SU-DHL-6 (cell line): ENCODE data around the gene DOK7.

Experiments
- H2AFZ ChIP-seq: fragments of 200-600 bp; sonication (generic); 2 replicates; pipeline ENCODE4 v1.6.1; 2014; ENCODE audit warnings: low read depth, mild to moderate bottlenecking, moderate library complexity, mixed read lengths, antibody characterized with exemption, low read length; ENCODE audit not compliant: severe bottlenecking
- H3F3A ChIP-seq: fragments of 200-600 bp; shearing (Covaris generic); 2 replicates; pipeline ENCODE4 v1.6.0; 2016; ENCODE audit warnings: antibody characterized with exemption, mild to moderate bottlenecking; ENCODE audit not compliant: insufficient read depth
- H3K27ac ChIP-seq: fragments of 200-600 bp; sonication (generic); 2 replicates; pipeline ENCODE4 v1.5.1; 2016; ENCODE audit warnings: low read depth, mild to moderate bottlenecking, low read length, moderate library complexity, mixed read lengths
- H3K27me3 ChIP-seq: fragments of 200-600 bp; sonication (generic), shearing (Covaris generic); 2 replicates; pipeline ENCODE4 v1.6.0; 2014; ENCODE audit warnings: mild to moderate bottlenecking, low read length
- H3K36me3 ChIP-seq: fragments of 200-600 bp; sonication (generic); 2 replicates; pipeline ENCODE4 v1.6.1; 2014; ENCODE audit warnings: mild to moderate bottlenecking, low read length, mixed read lengths
- H3K4me2 ChIP-seq: fragments of 300-600, 200-600 bp; shearing (Covaris generic), sonication (generic); 2 replicates; pipeline ENCODE4 v1.6.0; 2014; ENCODE audit warnings: low read length, low read depth, mild to moderate bottlenecking; ENCODE audit not compliant: poor library complexity, severe bottlenecking
- H3K4me3 ChIP-seq: fragments of 200-600 bp; sonication (generic); 2 replicates; pipeline ENCODE4 v1.5.1; 2014; ENCODE audit warnings: antibody characterized with exemption, low read length, mild to moderate bottlenecking, mixed read lengths; ENCODE audit not compliant: insufficient read depth, poor library complexity, severe bottlenecking
- H3K79me2 ChIP-seq: fragments of 200-600 bp; sonication (generic); 2 replicates; pipeline ENCODE4 v1.6.1; 2014; ENCODE audit warnings: mild to moderate bottlenecking, low read length, moderate library complexity; ENCODE audit not compliant: insufficient read depth
- H3K9ac ChIP-seq: fragments of 200-600 bp; sonication (generic); 2 replicates; pipeline ENCODE4 v1.7.0; 2014; ENCODE audit warnings: mild to moderate bottlenecking, low read length
- H3K9me2 ChIP-seq: fragments of 200-600 bp; sonication (generic); replicated peaks from 2 replicates; pipeline ENCODE4 v1.6.1; 2014; ENCODE audit warnings: low read length; ENCODE audit not compliant: insufficient read depth
- H3K9me3 ChIP-seq: fragments of 200-600 bp; sonication (generic); 2 replicates; pipeline ENCODE4 v1.6.1; 2014; ENCODE audit warnings: low read length, mixed read lengths; ENCODE audit not compliant: insufficient read depth
- H4K20me1 ChIP-seq: fragments of 200-600 bp; sonication (generic); 2 replicates; pipeline ENCODE4 v1.6.1; 2014; ENCODE audit warnings: low read depth, mild to moderate bottlenecking, antibody characterized with exemption, low read length, moderate library complexity, mixed read lengths
- EZH2phosphoT487 ChIP-seq: fragments of 200-600 bp; sonication (generic), shearing (Covaris generic); conservative IDR thresholded peaks from 2 replicates; pipeline ENCODE4 v1.6.1; 2018; ENCODE audit warnings: mild to moderate bottlenecking, antibody characterized with exemption, low read length, moderate library complexity, mixed read lengths
- TF ChIP-seq, protein P1 (sequence below): fragments of 200-600 bp; sonication (generic); IDR thresholded peaks from one replicate; pipeline ENCODE4 v1.5.1; 2017; ENCODE audit warnings: antibody characterized with exemption, mild to moderate bottlenecking, low read length, moderate library complexity; ENCODE audit not compliant: insufficient read depth, poor library complexity, severe bottlenecking

DOK7 gene

DNA sequence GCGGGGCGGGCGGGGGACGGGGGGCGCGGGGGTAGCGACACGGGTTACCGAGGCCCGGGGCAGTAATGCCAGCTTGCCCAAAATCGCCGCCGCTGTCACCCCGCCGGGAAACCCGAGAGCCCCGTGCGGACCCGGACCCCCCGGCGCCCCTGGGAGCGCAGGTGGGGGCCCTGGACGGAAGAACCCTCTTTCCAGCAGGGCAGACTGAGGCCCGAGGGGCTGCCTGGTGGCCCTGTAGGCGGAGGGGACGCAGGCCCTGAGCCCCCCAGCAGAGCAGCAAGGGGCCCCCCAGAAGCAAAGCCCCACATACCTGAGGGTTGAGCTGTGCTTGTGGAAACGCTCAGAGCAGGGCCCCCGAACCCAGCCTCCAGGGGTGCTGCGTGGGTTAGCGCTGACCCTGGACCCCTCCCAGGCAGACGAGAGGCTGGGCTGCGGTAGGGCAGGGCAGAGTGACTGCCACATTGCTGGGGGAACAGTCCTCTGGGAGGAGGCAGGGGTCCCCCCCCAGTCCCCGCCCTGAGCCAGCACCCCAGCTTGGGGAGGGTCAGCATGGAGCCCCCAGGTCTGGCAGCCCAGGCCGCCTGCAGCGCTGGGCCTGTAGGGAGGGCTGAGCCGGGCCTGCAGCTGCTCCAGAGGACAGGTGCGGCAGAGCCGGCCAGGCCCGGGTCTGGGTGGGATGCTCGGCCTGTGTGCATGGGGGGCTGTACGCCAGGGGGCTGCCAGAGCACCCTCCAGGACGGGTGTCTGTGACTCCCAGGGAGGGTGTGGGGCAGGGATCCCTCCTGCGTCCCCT is 646 bp downstream of the DOK7 start:
- TF ChIP-seq, protein P1, sequence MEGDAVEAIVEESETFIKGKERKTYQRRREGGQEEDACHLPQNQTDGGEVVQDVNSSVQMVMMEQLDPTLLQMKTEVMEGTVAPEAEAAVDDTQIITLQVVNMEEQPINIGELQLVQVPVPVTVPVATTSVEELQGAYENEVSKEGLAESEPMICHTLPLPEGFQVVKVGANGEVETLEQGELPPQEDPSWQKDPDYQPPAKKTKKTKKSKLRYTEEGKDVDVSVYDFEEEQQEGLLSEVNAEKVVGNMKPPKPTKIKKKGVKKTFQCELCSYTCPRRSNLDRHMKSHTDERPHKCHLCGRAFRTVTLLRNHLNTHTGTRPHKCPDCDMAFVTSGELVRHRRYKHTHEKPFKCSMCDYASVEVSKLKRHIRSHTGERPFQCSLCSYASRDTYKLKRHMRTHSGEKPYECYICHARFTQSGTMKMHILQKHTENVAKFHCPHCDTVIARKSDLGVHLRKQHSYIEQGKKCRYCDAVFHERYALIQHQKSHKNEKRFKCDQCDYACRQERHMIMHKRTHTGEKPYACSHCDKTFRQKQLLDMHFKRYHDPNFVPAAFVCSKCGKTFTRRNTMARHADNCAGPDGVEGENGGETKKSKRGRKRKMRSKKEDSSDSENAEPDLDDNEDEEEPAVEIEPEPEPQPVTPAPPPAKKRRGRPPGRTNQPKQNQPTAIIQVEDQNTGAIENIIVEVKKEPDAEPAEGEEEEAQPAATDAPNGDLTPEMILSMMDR, result no peak
- Histone ChIP-seq H3K36me3 (no peaks in the 10 kb centered on the region), H2AFZ (no peak overlapping the region), H3K9ac (no peak overlapping the region), H3K27ac (no peak overlapping the region), H3K4me3 (no peak overlapping the region), H3K4me2 (no peak overlapping the region), H4K20me1 (no peaks in the 10 kb centered on the region), H3K9me3 (no peaks in the 10 kb centered on the region; the same call in 1 of the 2 replicates), H3K27me3 (no peaks in the 10 kb centered on the region), H3K9me2 (no peaks in the 10 kb centered on the region), H3K79me2 (no peaks in the 10 kb centered on the region), H3F3A (no peaks in the 10 kb centered on the region)

- H3K9me2 ChIP-seq, result no peaks in the 10 kb centered on the region
- H3K27ac ChIP-seq, result no peak overlapping the region
- H3K79me2 ChIP-seq, result no peaks in the 10 kb centered on the region
- H3K9ac ChIP-seq, result no peak overlapping the region
- no peaks in the 10 kb centered on the region for H3K27me3 ChIP-seq
- H3F3A ChIP-seq, result no peaks in the 10 kb centered on the region
- no peak overlapping the region for H3K4me3 ChIP-seq
- TF ChIP-seq, protein P1, result no peak
- TF ChIP-seq EZH2phosphoT487, result no peak
- H2AFZ ChIP-seq, result no peak overlapping the region
- no peaks in the 10 kb centered on the region for H3K36me3 ChIP-seq
- H3K4me2 ChIP-seq, result no peak overlapping the region
- H3K9me3 ChIP-seq, result no peaks in the 10 kb centered on the region; the same call in 1 of the 2 replicates
- no peaks in the 10 kb centered on the region for H4K20me1 ChIP-seq
These were observed 1.3 kb downstream of the DOK7 start for GRCh38 chr4:3464349-3464905.

DNA sequence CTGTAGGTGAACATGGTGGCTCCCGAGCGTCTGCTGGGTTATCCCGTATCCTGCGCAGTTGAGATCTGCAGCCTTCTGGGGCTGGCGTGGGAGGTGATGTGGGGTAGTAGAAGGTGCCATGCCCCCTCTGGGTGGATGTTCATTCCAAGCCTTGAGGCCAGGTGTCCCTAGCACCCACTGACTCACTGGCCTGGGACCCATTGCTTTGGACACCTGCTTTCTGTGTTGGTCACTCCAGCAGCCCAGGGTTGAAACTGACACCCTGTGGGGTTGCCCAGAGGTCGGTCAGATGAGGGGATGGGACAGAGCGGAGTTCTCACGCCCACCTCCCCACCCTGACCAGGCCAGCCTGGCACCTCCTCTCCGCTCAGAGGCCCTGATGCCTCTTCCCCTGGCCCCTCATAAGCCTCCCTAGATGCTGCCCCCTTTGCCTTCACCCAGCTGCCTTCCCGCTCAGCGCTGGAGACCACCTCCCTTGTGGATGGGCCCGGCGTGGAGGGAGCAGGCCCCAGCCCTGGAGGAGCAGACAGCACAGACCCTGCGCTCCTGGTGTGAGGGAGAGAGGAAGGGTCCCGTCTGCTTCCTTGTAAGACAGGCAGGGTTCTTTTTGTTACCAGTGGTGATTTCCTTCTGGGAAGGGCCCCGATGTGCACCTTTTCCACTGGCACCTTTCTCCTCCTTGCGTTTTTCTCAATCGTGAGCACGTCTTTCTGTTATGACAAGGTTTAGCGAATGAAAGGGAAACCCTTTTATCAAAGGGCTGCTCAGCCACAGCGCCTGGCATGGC is 2.0 kb downstream of the DOK7 start:
- Histone ChIP-seq H3K36me3 (no peaks in the 10 kb centered on the region), H3K79me2 (no peaks in the 10 kb centered on the region), H3K4me2 (no peak overlapping the region), H3K9me3 (no peaks in the 10 kb centered on the region; the same call in 1 of the 2 replicates), H3K27ac (no peak overlapping the region), H3K4me3 (no peak overlapping the region), H3K27me3 (no peaks in the 10 kb centered on the region), H2AFZ (no peak overlapping the region), H4K20me1 (no peaks in the 10 kb centered on the region), H3K9me2 (no peaks in the 10 kb centered on the region), H3F3A (no peaks in the 10 kb centered on the region), H3K9ac (no peak overlapping the region)
- TF ChIP-seq, protein P1, result no peak
- TF ChIP-seq EZH2phosphoT487, result no peak
